ENCODE measurements around the gene CERS1. TPM values are rescaled to one million over a fixed set of nuclear protein-coding genes. Genes with fewer than 3 reads are reported as not detected.

CERS1 gene
- polyA plus RNA-seq, 1 experiment = 1.8 TPM

DNA sequence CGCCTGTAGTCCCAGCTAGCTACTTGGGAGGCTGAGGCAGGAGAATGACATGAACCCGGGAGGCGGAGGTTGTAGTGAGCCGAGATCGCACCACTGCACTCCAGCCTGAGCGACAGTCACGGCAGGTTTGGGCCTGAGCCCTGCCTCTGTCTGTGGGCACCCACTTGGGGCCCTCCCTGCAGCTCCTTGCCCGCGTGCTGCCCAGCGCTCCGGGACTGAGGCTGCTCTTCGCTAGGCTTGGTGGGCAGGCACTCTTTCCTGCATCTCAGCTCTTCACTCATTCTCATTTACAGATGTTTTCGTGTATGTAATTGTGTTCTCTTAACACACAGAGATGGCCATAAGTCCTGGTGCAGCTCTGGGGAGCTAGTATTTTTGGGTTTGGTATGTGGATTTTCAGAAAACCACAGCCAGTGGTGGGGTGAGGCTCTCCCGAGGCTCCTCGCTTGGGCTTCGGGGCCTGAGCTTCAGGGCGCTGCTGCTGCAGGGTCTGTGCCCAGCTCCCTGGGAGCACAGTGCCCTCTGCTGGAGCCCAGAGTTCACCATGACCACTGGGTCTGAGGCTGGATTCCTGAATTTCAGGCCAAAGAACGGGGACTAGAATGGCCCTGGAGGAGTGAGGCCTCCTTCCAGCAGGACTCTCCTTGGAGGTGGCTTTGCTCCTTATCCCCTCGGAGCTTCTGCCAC is 49.0 kb downstream of the CERS1 start:
- Histone ChIP-seq H3K27me3 (ENCODE audit: control insufficient read depth, insufficient read depth, low read length) (no peaks in the 10 kb centered on the region), H3K9me3 (ENCODE audit: control insufficient read depth, insufficient read depth, low read length) (no peaks in the 10 kb centered on the region; the same call in 1 of the 2 replicates), H3K4me3 (ENCODE audit: low read depth, low read length) (no peak overlapping the region), H3K27ac (ENCODE audit: low read depth, low read length) (no peak overlapping the region)
- ChIA-PET CTCF (interaction anchor here (0.5 to 4.2 kb wide), 40 partner anchors 8 to 396 kb away, joined by 3 to 50 read pairs (median 4); partner anchors contain the start of genes REX1BD, TMEM59L, UBA52 and UPF1), POLR2A (interaction anchor here (0.8 to 1.5 kb wide), 5 partner anchors 14 to 275 kb away, joined by 3 to 5 read pairs (median 3); partner anchors contain the start of genes UBA52 and UPF1)
- DNase-seq (ENCODE audit: low read depth, low spot score) = peak; percentile 53
- TF ChIP-seq, protein P1, sequence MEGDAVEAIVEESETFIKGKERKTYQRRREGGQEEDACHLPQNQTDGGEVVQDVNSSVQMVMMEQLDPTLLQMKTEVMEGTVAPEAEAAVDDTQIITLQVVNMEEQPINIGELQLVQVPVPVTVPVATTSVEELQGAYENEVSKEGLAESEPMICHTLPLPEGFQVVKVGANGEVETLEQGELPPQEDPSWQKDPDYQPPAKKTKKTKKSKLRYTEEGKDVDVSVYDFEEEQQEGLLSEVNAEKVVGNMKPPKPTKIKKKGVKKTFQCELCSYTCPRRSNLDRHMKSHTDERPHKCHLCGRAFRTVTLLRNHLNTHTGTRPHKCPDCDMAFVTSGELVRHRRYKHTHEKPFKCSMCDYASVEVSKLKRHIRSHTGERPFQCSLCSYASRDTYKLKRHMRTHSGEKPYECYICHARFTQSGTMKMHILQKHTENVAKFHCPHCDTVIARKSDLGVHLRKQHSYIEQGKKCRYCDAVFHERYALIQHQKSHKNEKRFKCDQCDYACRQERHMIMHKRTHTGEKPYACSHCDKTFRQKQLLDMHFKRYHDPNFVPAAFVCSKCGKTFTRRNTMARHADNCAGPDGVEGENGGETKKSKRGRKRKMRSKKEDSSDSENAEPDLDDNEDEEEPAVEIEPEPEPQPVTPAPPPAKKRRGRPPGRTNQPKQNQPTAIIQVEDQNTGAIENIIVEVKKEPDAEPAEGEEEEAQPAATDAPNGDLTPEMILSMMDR (IDR thresholded peaks at IDR 0.05; ENCODE audit: low read depth, low read length) = peak; percentile 96

DNA sequence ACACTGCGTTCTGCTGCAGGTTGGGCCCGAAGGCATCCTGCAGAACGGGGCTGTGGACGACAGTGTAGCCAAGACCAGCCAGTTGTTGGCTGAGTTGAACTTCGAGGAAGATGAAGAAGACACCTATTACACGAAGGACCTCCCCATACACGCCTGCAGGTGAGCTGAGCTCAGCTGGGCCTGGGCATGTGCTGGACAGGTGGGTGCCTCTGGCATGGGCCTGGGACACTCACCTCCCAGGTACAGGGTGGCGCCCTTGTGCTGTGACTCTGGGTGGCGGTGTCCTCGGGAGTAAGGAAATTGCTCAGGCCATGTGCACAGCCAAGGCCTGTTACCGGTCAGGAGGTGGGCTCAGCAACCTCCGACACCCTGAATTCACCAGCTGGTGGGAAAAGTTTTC is 50.0 kb downstream of the CERS1 start:
- Histone ChIP-seq H3K9me3 (ENCODE audit: control insufficient read depth, insufficient read depth, low read length) (no peaks in the 10 kb centered on the region), H3K27ac (ENCODE audit: low read depth, low read length) (no peak overlapping the region), H3K27me3 (ENCODE audit: control insufficient read depth, insufficient read depth, low read length) (no peaks in the 10 kb centered on the region), H3K4me3 (ENCODE audit: low read depth, low read length) (no peak overlapping the region)
- CTCF ChIA-PET = interaction anchor here (3.3 to 3.8 kb wide), 2 partner anchors 13 to 252 kb away, joined by 38 to 50 read pairs; no protein-coding TSS in a partner anchor
- DNase-seq (ENCODE audit: low read depth, low spot score) = no peak
- TF ChIP-seq, protein P1 (IDR thresholded peaks at IDR 0.05; ENCODE audit: low read depth, low read length) = no peak
- POLR2A ChIA-PET = no interaction called here

DNA sequence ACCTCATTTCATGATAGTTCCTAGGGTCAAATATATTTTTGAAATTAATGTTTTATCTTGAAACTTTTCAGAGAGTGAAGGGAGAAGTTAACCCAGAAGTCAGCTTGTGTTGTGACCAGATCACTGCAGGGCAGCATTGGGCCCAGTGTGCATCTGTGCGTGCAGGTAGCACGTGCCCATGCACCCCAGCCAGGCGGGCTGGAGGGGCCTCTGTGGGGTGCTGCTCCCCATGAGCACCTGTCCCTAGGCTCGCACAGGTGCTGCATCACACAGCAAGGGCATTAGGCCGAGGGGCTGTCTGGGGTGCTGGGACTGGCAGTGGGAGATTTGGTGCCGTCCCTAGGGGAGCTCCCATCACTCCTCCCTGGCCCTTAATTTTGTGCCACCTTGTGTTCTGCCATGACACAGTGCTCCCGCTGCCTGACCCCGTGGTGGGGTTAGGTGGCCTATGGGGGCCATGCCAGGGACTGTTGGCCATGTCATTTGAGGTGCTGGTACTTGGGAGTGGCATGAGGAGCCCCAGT is 51.1 kb downstream of the CERS1 start:
- CTCF ChIA-PET = no interaction called here
- POLR2A ChIA-PET = no interaction called here
- DNase-seq (ENCODE audit: low read depth, low spot score) = no peak
- TF ChIP-seq, protein P1 (IDR thresholded peaks at IDR 0.05; ENCODE audit: low read depth, low read length) = no peak
- Histone ChIP-seq H3K9me3 (ENCODE audit: control insufficient read depth, insufficient read depth, low read length) (no peaks in the 10 kb centered on the region), H3K27ac (ENCODE audit: low read depth, low read length) (no peak overlapping the region), H3K4me3 (ENCODE audit: low read depth, low read length) (no peak overlapping the region), H3K27me3 (ENCODE audit: control insufficient read depth, insufficient read depth, low read length) (no peaks in the 10 kb centered on the region)

DNA sequence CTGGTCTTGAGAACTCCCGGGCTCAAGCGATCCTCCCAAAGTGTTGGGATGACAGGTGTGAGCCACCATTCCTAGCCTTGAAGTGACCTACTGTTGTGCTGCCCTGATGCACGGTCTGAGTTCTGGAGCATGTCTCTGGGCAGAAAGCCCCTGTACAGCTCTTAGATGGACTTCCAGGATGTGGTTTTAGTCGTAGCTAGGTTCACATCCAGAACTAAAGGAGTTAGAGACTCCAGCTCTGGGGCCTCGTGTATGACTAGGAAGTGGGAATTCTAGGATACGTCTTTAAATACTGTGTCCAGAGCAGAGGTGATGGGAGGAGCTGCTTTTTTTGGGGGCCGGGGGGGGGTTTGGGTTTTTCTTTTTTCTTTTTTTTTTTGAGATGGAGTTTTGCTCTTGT is 52.0 kb downstream of the CERS1 start:
- no peak overlapping the region for H3K4me3 ChIP-seq (ENCODE audit: low read depth, low read length)
- DNase-seq (ENCODE audit: low read depth, low spot score) = no peak
- H3K27me3 ChIP-seq (ENCODE audit: control insufficient read depth, insufficient read depth, low read length) = no peaks in the 10 kb centered on the region
- ChIA-PET CTCF (interaction anchor here (0.6 to 0.8 kb wide), 3 partner anchors 11 to 250 kb away, joined by 3 read pairs; no protein-coding TSS in a partner anchor), POLR2A (interaction anchor here (0.6 kb wide), 1 partner anchor 255 kb away, joined by 7 read pairs; no protein-coding TSS in a partner anchor)
- TF ChIP-seq, protein P1 (IDR thresholded peaks at IDR 0.05; ENCODE audit: low read depth, low read length) = no peak
- no peak overlapping the region for H3K27ac ChIP-seq (ENCODE audit: low read depth, low read length)
- H3K9me3 ChIP-seq (ENCODE audit: control insufficient read depth, insufficient read depth, low read length) = no peaks in the 10 kb centered on the region

DNA sequence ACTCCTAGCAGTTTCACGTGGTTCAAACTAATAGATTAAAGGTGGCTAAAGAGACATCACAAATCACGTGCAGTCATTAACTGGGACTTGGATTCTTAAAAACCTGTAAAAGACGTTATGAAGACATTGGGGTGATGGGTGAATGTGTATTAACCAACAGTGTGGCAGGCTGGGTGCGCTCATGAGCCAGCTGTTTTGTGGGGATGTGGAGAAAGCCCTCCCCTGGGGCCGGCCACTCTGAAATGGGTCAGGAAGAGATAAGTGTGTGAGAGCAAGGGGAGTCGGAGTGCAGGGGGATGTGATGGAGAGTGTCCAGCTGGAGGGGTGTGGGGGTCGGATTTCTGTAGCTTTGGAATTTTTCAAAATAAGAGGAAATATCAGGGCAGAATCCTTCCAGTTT is 53.8 kb downstream of the CERS1 start:
- POLR2A ChIA-PET = no interaction called here
- no peaks in the 10 kb centered on the region for H3K9me3 ChIP-seq (ENCODE audit: control insufficient read depth, insufficient read depth, low read length)
- no peak overlapping the region for H3K4me3 ChIP-seq (ENCODE audit: low read depth, low read length)
- TF ChIP-seq, protein P1 (IDR thresholded peaks at IDR 0.05; ENCODE audit: low read depth, low read length) = no peak
- DNase-seq (ENCODE audit: low read depth, low spot score) = no peak
- H3K27ac ChIP-seq (ENCODE audit: low read depth, low read length) = no peak overlapping the region
- no peaks in the 10 kb centered on the region for H3K27me3 ChIP-seq (ENCODE audit: control insufficient read depth, insufficient read depth, low read length)
- CTCF ChIA-PET = interaction anchor here (0.9 to 1.1 kb wide), 2 partner anchors 169 to 254 kb away, joined by 3 read pairs; partner anchors contain the start of gene REX1BD

Measured in AG04450 (cell line).